PC-9 (cell line): ENCODE measurements around the gene FOXP1. TPM values are rescaled to one million over a fixed set of nuclear protein-coding genes. Genes with fewer than 3 reads are reported as not detected.

ENCODE experiments used
- BruUV-seq: library from RNA; stranded (reverse); fragments of 400-500 nt; replicated peaks from 2 replicates; lab custom pipeline; 2021; lab: Mats Ljungman, UMichigan
- CTCF ChIA-PET: fragments of 300-600 bp; sonication (Branson Sonifier 250); formaldehyde crosslinking; loops from one replicate; lab custom pipeline; 2022; ENCODE audit warnings: antibody characterized with exemption; lab: Charles Lee
- POLR2A ChIA-PET: fragments of 300-600 bp; sonication (Branson Sonifier 250); formaldehyde crosslinking; loops from one replicate; lab custom pipeline; 2022; ENCODE audit warnings: antibody characterized with exemption; ENCODE audit not compliant: unreplicated experiment; lab: Charles Lee
- DNase-seq, 2 experiments: peaks; one replicate each; pipeline versions ENCODE4 v3.0.0 to v3.0.0-alpha.2; 2015 to 2022; ENCODE audit warnings: mixed read lengths in 1 of 2
- H2AFZ ChIP-seq: fragments of 200-600 bp; sonication (generic); 2 replicates; pipeline ENCODE4 v1.8.1; 2017; ENCODE audit warnings: antibody characterized with exemption
- H3F3A ChIP-seq: fragments of 200-600 bp; sonication (generic); 2 replicates; pipeline ENCODE4 v1.8.1; 2017; ENCODE audit warnings: antibody characterized with exemption, mild to moderate bottlenecking, low read depth; ENCODE audit not compliant: insufficient read depth
- H3K27ac ChIP-seq: fragments of 200-600 bp; sonication (generic); 2 replicates; pipeline ENCODE4 v1.6.1; 2016; ENCODE audit warnings: mixed run types
- H3K27me3 ChIP-seq: fragments of 200-600 bp; sonication (generic); 2 replicates; pipeline ENCODE4 v1.6.1; 2016; ENCODE audit warnings: low read depth, mixed run types; ENCODE audit not compliant: insufficient read depth
- H3K36me3 ChIP-seq: fragments of 200-600 bp; sonication (generic); 2 replicates; pipeline ENCODE4 v1.6.1; 2016; ENCODE audit warnings: low read depth, mixed run types
- H3K4me1 ChIP-seq: fragments of 200-600 bp; sonication (generic); replicated peaks from 2 replicates; pipeline ENCODE4 v1.6.1; 2016; ENCODE audit warnings: mixed run types; ENCODE audit not compliant: insufficient read depth
- H3K4me2 ChIP-seq: fragments of 200-600 bp; sonication (generic); 2 replicates; pipeline ENCODE4 v1.6.1; 2017; ENCODE audit warnings: mixed run types
- H3K4me3 ChIP-seq: fragments of 200-600 bp; sonication (generic); 2 replicates; pipeline ENCODE4 v1.6.1; 2016; ENCODE audit warnings: mixed run types
- H3K79me2 ChIP-seq: fragments of 200-600 bp; sonication (generic); 2 replicates; pipeline ENCODE4 v1.6.1; 2017; ENCODE audit warnings: low read depth, mixed run types
- H3K9me2 ChIP-seq: fragments of 200-600 bp; sonication (generic); 2 replicates; pipeline ENCODE4 v1.8.1; 2017; ENCODE audit warnings: mild to moderate bottlenecking; ENCODE audit not compliant: insufficient read depth
- H3K9me3 ChIP-seq: fragments of 200-600 bp; sonication (generic); 2 replicates; pipeline ENCODE4 v1.8.1; 2016; ENCODE audit warnings: low read depth; ENCODE audit not compliant: insufficient read depth
- H4K20me1 ChIP-seq: fragments of 200-600 bp; sonication (generic); 2 replicates; pipeline ENCODE4 v1.8.1; 2017; ENCODE audit not compliant: insufficient read depth
- CTCF ChIP-seq: fragments of 200-600 bp; sonication (generic); conservative IDR thresholded peaks from 2 replicates; pipeline ENCODE4 v1.6.1; 2017; ENCODE audit warnings: mixed run types, antibody characterized with exemption, mild to moderate bottlenecking, moderate library complexity
- EZH2 ChIP-seq: fragments of 200-600 bp; sonication (generic); IDR thresholded peaks from 2 replicates; pipeline ENCODE4 v1.8.0; 2017; ENCODE audit warnings: antibody characterized with exemption, low read depth
- intact Hi-C: fragments of 100-400 bp; cut with micrococcal nuclease; formaldehyde crosslinking; loops from one replicate; pipeline ENCODE4 v1.10.0; 2022; ENCODE audit not compliant: unreplicated experiment
- total RNA-seq: library from RNA; stranded (reverse); gene quantifications from 2 replicates; pipeline ENCODE4 v1.2.3, GENCODE V29; 2021

FOXP1 gene
- total RNA-seq, 1 experiment from 2014 or later: 33.3 TPM

GRCh38 chr3:71042759-71043158, 540.8 kb downstream of the FOXP1 start:
- no peaks in the 10 kb centered on the region for H3K4me1 ChIP-seq
- no TSS peak for BruUV-seq
- intact Hi-C loops: no loop called here
- no peak for TF ChIP-seq EZH2
- TF ChIP-seq CTCF: no peak
- H4K20me1 ChIP-seq: no peaks in the 10 kb centered on the region
- H3K4me2 ChIP-seq: no peak overlapping the region
- no peaks in the 10 kb centered on the region for H3K36me3 ChIP-seq
- no peaks in the 10 kb centered on the region for H3K9me2 ChIP-seq
- H3F3A ChIP-seq: no peaks in the 10 kb centered on the region
- H3K9me3 ChIP-seq: no peaks in the 10 kb centered on the region
- no peaks in the 10 kb centered on the region for H3K79me2 ChIP-seq
- H2AFZ ChIP-seq: no peak overlapping the region
- no peaks in the 10 kb centered on the region for H3K27me3 ChIP-seq
- H3K27ac ChIP-seq: no peak overlapping the region
- ChIA-PET CTCF (no interaction called here), POLR2A (no interaction called here)
- DNase-seq: no peak
- H3K4me3 ChIP-seq: no peak overlapping the region

- H3K27me3 ChIP-seq: no peaks in the 10 kb centered on the region
- H3K9me3 ChIP-seq: no peaks in the 10 kb centered on the region
- ChIA-PET CTCF (no interaction called here), POLR2A (interaction anchor here (0.5 kb wide), 1 partner anchor 254 kb away, joined by 9 read pairs; no protein-coding TSS in a partner anchor)
- H3K79me2 ChIP-seq: no peaks in the 10 kb centered on the region
- no peak overlapping the region for H3K27ac ChIP-seq
- TF ChIP-seq CTCF (no peak), EZH2 (no peak)
- no peaks in the 10 kb centered on the region for H3K4me1 ChIP-seq
- no peak overlapping the region for H3K4me2 ChIP-seq
- intact Hi-C loops: no loop called here
- no peaks in the 10 kb centered on the region for H3F3A ChIP-seq
- H2AFZ ChIP-seq: no peak overlapping the region
- no peak for DNase-seq
- BruUV-seq: no TSS peak
- no peaks in the 10 kb centered on the region for H4K20me1 ChIP-seq
- H3K9me2 ChIP-seq: no peaks in the 10 kb centered on the region
- H3K36me3 ChIP-seq: no peaks in the 10 kb centered on the region
- no peak overlapping the region for H3K4me3 ChIP-seq
Measured at GRCh38 chr3:71041371-71041770, 542.2 kb downstream of the FOXP1 start.

GRCh38 chr3:71039332-71039731, 544.2 kb downstream of the FOXP1 start:
- Histone ChIP-seq H3K79me2 (no peaks in the 10 kb centered on the region), H2AFZ (no peak overlapping the region), H3K4me1 (no peaks in the 10 kb centered on the region), H3F3A (no peaks in the 10 kb centered on the region), H3K9me2 (no peaks in the 10 kb centered on the region), H3K4me2 (no peak overlapping the region), H3K36me3 (no peaks in the 10 kb centered on the region), H3K4me3 (no peak overlapping the region), H4K20me1 (no peaks in the 10 kb centered on the region), H3K9me3 (no peaks in the 10 kb centered on the region), H3K27ac (no peak overlapping the region), H3K27me3 (no peaks in the 10 kb centered on the region)
- no TSS peak for BruUV-seq
- CTCF ChIA-PET: no interaction called here
- intact Hi-C loops: no loop called here
- no peak for DNase-seq
- POLR2A ChIA-PET: no interaction called here
- TF ChIP-seq CTCF (no peak), EZH2 (no peak)
